SK-N-SH (cell line): Measurements from ENCODE around the gene PLD2. TPM values are rescaled to one million over a fixed set of nuclear protein-coding genes. Genes with fewer than 3 reads are reported as not detected.

ENCODE experiments used
- CTCF ChIA-PET: fragments of 300-600, 350-600 bp; formaldehyde crosslinking; extraction: SDS; loops from one replicate; lab custom pipeline; 2021; lab: Yijun Ruan, JAX
- POLR2A ChIA-PET: fragments of 350-600 bp; sonication (Branson Sonifier 250); formaldehyde crosslinking; extraction: SDS; loops from one replicate; lab custom pipeline; 2020; ENCODE audit warnings: antibody characterized with exemption, inconsistent platforms; lab: Yijun Ruan, JAX
- DNase-seq: peaks from one replicate; pipeline ENCODE4 v3.0.0; 2012
- H2AFZ ChIP-seq: fragments of 200-600 bp; sonication (generic); 2 replicates; pipeline ENCODE4 v1.8.1; 2016; ENCODE audit warnings: antibody characterized with exemption, mild to moderate bottlenecking, low read depth
- H3F3A ChIP-seq: fragments of 200-600 bp; sonication (generic); replicated peaks from 2 replicates; pipeline ENCODE3; 2016; ENCODE audit warnings: antibody characterized with exemption, mild to moderate bottlenecking; ENCODE audit not compliant: insufficient read depth
- H3K27ac ChIP-seq, 2 experiments: fragments of 200-500 bp in 1 of 2; fragments of 200-600 bp in 1 of 2; sonication (Bioruptor generic) in 1 of 2; sonication (generic), shearing (Covaris generic) in 1 of 2; 2 replicates each; pipeline versions ENCODE4 v1.5.1 to v1.6.1; 2014 to 2016; ENCODE audit warnings: low read depth in 2 of 2, inconsistent platforms in 1 of 2, low read length in 1 of 2, mild to moderate bottlenecking in 1 of 2, mixed read lengths in 1 of 2
- H3K27me3 ChIP-seq: fragments of 200-600 bp; sonication (generic), shearing (Covaris generic); 2 replicates; pipeline ENCODE4 v1.6.1; 2016; ENCODE audit warnings: mixed run types; ENCODE audit not compliant: insufficient read depth
- H3K36me3 ChIP-seq, 2 experiments: fragments of 200-500 bp in 1 of 2; fragments of 200-600 bp in 1 of 2; sonication (Bioruptor generic) in 1 of 2; sonication (generic) in 1 of 2; replicated peaks in 1 of 2; 2 replicates each; pipeline versions ENCODE3 to v1.5.1; 2014 to 2016; ENCODE audit warnings: low read length in 1 of 2, mild to moderate bottlenecking in 1 of 2; ENCODE audit not compliant: insufficient read depth in 2 of 2, control insufficient read depth in 1 of 2
- H3K4me1 ChIP-seq, 2 experiments: fragments of 200-500 bp in 1 of 2; fragments of 200-600 bp in 1 of 2; sonication (Bioruptor generic) in 1 of 2; sonication (generic), shearing (Covaris generic) in 1 of 2; 2 replicates each; pipeline versions ENCODE4 v1.5.1 to v1.6.1; 2014 to 2016; ENCODE audit warnings: low read depth in 1 of 2, low read length in 1 of 2, mixed run types in 1 of 2; ENCODE audit not compliant: insufficient read depth in 2 of 2, control insufficient read depth in 1 of 2
- H3K4me2 ChIP-seq: fragments of 200-600 bp; sonication (generic), shearing (Covaris generic); 2 replicates; pipeline ENCODE4 v1.6.1; 2017; ENCODE audit warnings: mixed run types
- H3K4me3 ChIP-seq, 2 experiments: fragments of 200-500 bp in 1 of 2; fragments of 200-600 bp in 1 of 2; sonication (Bioruptor generic) in 1 of 2; sonication (generic), shearing (Covaris generic) in 1 of 2; 2 replicates each; pipeline versions ENCODE4 v1.5.1 to v1.8.1; 2014 to 2016; ENCODE audit warnings: low read depth in 2 of 2, inconsistent platforms in 1 of 2, low read length in 1 of 2, mild to moderate bottlenecking in 1 of 2, mixed read lengths in 1 of 2, moderate library complexity in 1 of 2
- H3K79me2 ChIP-seq: fragments of 200-600 bp; sonication (generic); 2 replicates; pipeline ENCODE4 v1.8.1; 2017; ENCODE audit warnings: mild to moderate bottlenecking; ENCODE audit not compliant: insufficient read depth
- H3K9ac ChIP-seq: fragments of 200-600 bp; sonication (generic); 2 replicates; pipeline ENCODE4 v1.6.1; 2017; ENCODE audit warnings: mixed run types
- H3K9me2 ChIP-seq: fragments of 200-600 bp; sonication (generic); 2 replicates; pipeline ENCODE4 v1.6.1; 2017; ENCODE audit warnings: mixed run types
- H3K9me3 ChIP-seq: fragments of 200-600 bp; sonication (generic); 2 replicates; pipeline ENCODE4 v1.6.1; 2017; ENCODE audit warnings: mixed run types, mild to moderate bottlenecking, moderate library complexity
- H4K20me1 ChIP-seq: fragments of 200-600 bp; sonication (generic); 2 replicates; pipeline ENCODE4 v1.6.1; 2017; ENCODE audit warnings: mild to moderate bottlenecking, mixed run types; ENCODE audit not compliant: insufficient read depth
- CHD2 ChIP-seq: fragments of 150-350 bp; IDR thresholded peaks from 2 replicates; pipeline ENCODE4 v1.6.1; 2018; ENCODE audit warnings: low read length; ENCODE audit not compliant: partially characterized antibody
- ELF1 ChIP-seq: IDR thresholded peaks from 2 replicates; pipeline ENCODE4 v1.4.0; 2012
- EZH2phosphoT487 ChIP-seq: fragments of 200-600 bp; sonication (generic); IDR thresholded peaks from 2 replicates; pipeline ENCODE4 v1.6.1; 2017; ENCODE audit warnings: low read depth, mixed run types, mild to moderate bottlenecking, antibody characterized with exemption, moderate library complexity, borderline replicate concordance
- FOXJ3 ChIP-seq: sonication (generic); formaldehyde crosslinking; IDR thresholded peaks from 2 replicates; pipeline ENCODE4 v1.5.1; 2020; ENCODE audit warnings: mild to moderate bottlenecking, missing genetic modification reagents
- GABPA ChIP-seq: IDR thresholded peaks from 2 replicates; pipeline ENCODE4 v1.4.0; 2012; ENCODE audit warnings: low read depth, mild to moderate bottlenecking
- GATA2 ChIP-seq: sonication (generic); formaldehyde crosslinking; IDR thresholded peaks from 2 replicates; pipeline ENCODE4 v1.5.0; 2020; ENCODE audit warnings: mild to moderate bottlenecking, missing genetic modification reagents
- JUND ChIP-seq: IDR thresholded peaks from 2 replicates; pipeline ENCODE4 v1.4.0; 2012
- MXI1 ChIP-seq: IDR thresholded peaks from 2 replicates; pipeline ENCODE4 v1.6.1; 2012; ENCODE audit warnings: mild to moderate bottlenecking, low read depth, low read length, improper control_type of control experiment
- NRF1 ChIP-seq: IDR thresholded peaks from 2 replicates; pipeline ENCODE4 v1.6.1; 2012; ENCODE audit warnings: low read depth, mild to moderate bottlenecking, low read length
- REST ChIP-seq: IDR thresholded peaks from 2 replicates; pipeline ENCODE4 v1.6.1; 2012; ENCODE audit warnings: mild to moderate bottlenecking, low read depth, low read length, moderate library complexity
- RFX5 ChIP-seq: IDR thresholded peaks from 2 replicates; pipeline ENCODE4 v1.6.1; 2012; ENCODE audit warnings: mild to moderate bottlenecking, improper control_type of control experiment, low read length
- RXRA ChIP-seq: IDR thresholded peaks from 2 replicates; pipeline ENCODE4 v1.4.0; 2012; ENCODE audit warnings: low read depth, mild to moderate bottlenecking, borderline replicate concordance
- SMC3 ChIP-seq: IDR thresholded peaks from 2 replicates; pipeline ENCODE4 v1.6.1; 2012; ENCODE audit warnings: low read depth, low read length, improper control_type of control experiment
- TEAD4 ChIP-seq: IDR thresholded peaks from 2 replicates; pipeline ENCODE4 v1.4.0; 2012; ENCODE audit warnings: mild to moderate bottlenecking, borderline replicate concordance; ENCODE audit not compliant: insufficient read depth
- WGBS: methylation state at CpG from one replicate; pipeline ENCODE4 v1.1.6; 2017; ENCODE audit warnings: low lambda C conversion rate; 5-methylcytosine and 5-hydroxymethylcytosine counted together
- polyA plus RNA-seq, 3 experiments: library from polyadenylated mRNA; depleted of rRNA; stranded (reverse); fragments of >200 nt; gene quantifications; 2 replicates each; pipeline ENCODE4 v1.2.3, GENCODE V29; 2012
- TF ChIP-seq, protein P1 (sequence below): fragments of 200-600 bp; sonication (generic); IDR thresholded peaks from 2 replicates; pipeline ENCODE4 v1.6.1; 2017; ENCODE audit warnings: antibody characterized with exemption, mild to moderate bottlenecking, moderate library complexity

The PLD2 gene
- polyA plus RNA-seq, 1 of the 3 experiments (the other 2 are of a cell fraction) = 42.5 TPM

- H3K4me3 ChIP-seq = no peak overlapping the region
- no peak overlapping the region for H2AFZ ChIP-seq
- ChIA-PET POLR2A (no interaction called here), CTCF (no interaction called here)
- no peaks in the 10 kb centered on the region for H4K20me1 ChIP-seq
- no peaks in the 10 kb centered on the region for H3K79me2 ChIP-seq
- no peaks in the 10 kb centered on the region for H3K9me2 ChIP-seq
- no peak for DNase-seq
- TF ChIP-seq FOXJ3 (no peak), REST (no peak), GATA2 (CRISPR knock-in tag) (no peak), EZH2phosphoT487 (no peak), RFX5 (no peak), RXRA (no peak), NRF1 (no peak), TEAD4 (no peak), SMC3 (no peak), JUND (no peak), MXI1 (no peak), CHD2 (no peak), ELF1 (no peak), GABPA (no peak)
- TF ChIP-seq, protein P1, sequence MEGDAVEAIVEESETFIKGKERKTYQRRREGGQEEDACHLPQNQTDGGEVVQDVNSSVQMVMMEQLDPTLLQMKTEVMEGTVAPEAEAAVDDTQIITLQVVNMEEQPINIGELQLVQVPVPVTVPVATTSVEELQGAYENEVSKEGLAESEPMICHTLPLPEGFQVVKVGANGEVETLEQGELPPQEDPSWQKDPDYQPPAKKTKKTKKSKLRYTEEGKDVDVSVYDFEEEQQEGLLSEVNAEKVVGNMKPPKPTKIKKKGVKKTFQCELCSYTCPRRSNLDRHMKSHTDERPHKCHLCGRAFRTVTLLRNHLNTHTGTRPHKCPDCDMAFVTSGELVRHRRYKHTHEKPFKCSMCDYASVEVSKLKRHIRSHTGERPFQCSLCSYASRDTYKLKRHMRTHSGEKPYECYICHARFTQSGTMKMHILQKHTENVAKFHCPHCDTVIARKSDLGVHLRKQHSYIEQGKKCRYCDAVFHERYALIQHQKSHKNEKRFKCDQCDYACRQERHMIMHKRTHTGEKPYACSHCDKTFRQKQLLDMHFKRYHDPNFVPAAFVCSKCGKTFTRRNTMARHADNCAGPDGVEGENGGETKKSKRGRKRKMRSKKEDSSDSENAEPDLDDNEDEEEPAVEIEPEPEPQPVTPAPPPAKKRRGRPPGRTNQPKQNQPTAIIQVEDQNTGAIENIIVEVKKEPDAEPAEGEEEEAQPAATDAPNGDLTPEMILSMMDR = no peak
- no peak overlapping the region for H3K9ac ChIP-seq
- H3K4me1 ChIP-seq = no peaks in the 10 kb centered on the region
- H3K27ac ChIP-seq = no peak overlapping the region
- WGBS = 77% methylated on average over 5 of the region's 13 CpGs
- H3K36me3 ChIP-seq = peaks cover 10 to 15% of the 10 kb centered on the region in 2 experiments
- no peaks in the 10 kb centered on the region for H3K9me3 ChIP-seq
- no peak overlapping the region for H3K4me2 ChIP-seq
- no peaks in the 10 kb centered on the region for H3K27me3 ChIP-seq
- H3F3A ChIP-seq = no peaks in the 10 kb centered on the region
Observed at GRCh38 chr17:4816826-4817225, 9.9 kb downstream of the PLD2 start.
